Neuronal stem cell (in vitro differentiated cells): ENCODE results near the gene STRN. TPM values are rescaled to one million over a fixed set of nuclear protein-coding genes. Genes with fewer than 3 reads are reported as not detected.

Source experiments
- DNase-seq: peaks from one replicate; pipeline ENCODE4 v3.0.0-alpha.2; 2013; ENCODE audit warnings: low spot score
- H2AFZ ChIP-seq: one replicate; pipeline ENCODE4 v1.6.1; 2013; ENCODE audit warnings: mild to moderate bottlenecking, low read length, inconsistent platforms
- H2AK5ac ChIP-seq: 2 replicates; pipeline ENCODE4 v1.6.1; 2013; ENCODE audit warnings: low read depth, mild to moderate bottlenecking, inconsistent platforms, low read length, moderate library complexity, mixed read lengths
- H2BK120ac ChIP-seq: 2 replicates; pipeline ENCODE4 v1.6.1; 2013; ENCODE audit warnings: low read depth, mild to moderate bottlenecking, inconsistent platforms, low read length, moderate library complexity, mixed read lengths
- H2BK12ac ChIP-seq: one replicate; pipeline ENCODE4 v1.6.1; 2013; ENCODE audit warnings: low read length, inconsistent platforms
- H2BK15ac ChIP-seq: 2 replicates; pipeline ENCODE4 v1.6.1; 2013; ENCODE audit warnings: mild to moderate bottlenecking, low read length, inconsistent platforms, mixed read lengths
- H2BK5ac ChIP-seq: one replicate; pipeline ENCODE4 v1.6.1; 2013; ENCODE audit warnings: inconsistent platforms, mild to moderate bottlenecking, low read length, moderate library complexity
- H3K14ac ChIP-seq: one replicate; pipeline ENCODE4 v1.6.1; 2013; ENCODE audit warnings: low read length, inconsistent platforms
- H3K18ac ChIP-seq: 2 replicates; pipeline ENCODE4 v1.6.1; 2013; ENCODE audit warnings: low read length, inconsistent platforms
- H3K23ac ChIP-seq: 2 replicates; pipeline ENCODE4 v1.6.1; 2013; ENCODE audit warnings: low read depth, mild to moderate bottlenecking, mixed read lengths, low read length, inconsistent platforms; ENCODE audit not compliant: poor library complexity
- H3K27ac ChIP-seq: replicated peaks from 3 replicates; pipeline ENCODE4 v1.5.1; 2013; ENCODE audit warnings: low read length, inconsistent platforms
- H3K27me3 ChIP-seq, 3 experiments: 2 replicates each; pipeline ENCODE4 v1.6.1; 2013; ENCODE audit warnings: low read length in 3 of 3, mild to moderate bottlenecking in 2 of 3, inconsistent platforms in 1 of 3, low read depth in 1 of 3, mixed read lengths in 1 of 3, moderate library complexity in 1 of 3; ENCODE audit not compliant: control insufficient read depth in 3 of 3, insufficient read depth in 3 of 3
- H3K36me3 ChIP-seq, 2 donors: replicated peaks in 1 of 2; 2 replicates each; pipeline ENCODE4 v1.6.1; 2013; ENCODE audit warnings: low read length in 2 of 2; ENCODE audit not compliant: control insufficient read depth in 2 of 2, insufficient read depth in 2 of 2
- H3K4ac ChIP-seq: 2 replicates; pipeline ENCODE4 v1.6.1; 2013; ENCODE audit warnings: inconsistent platforms, mild to moderate bottlenecking, low read length, moderate library complexity
- H3K4me1 ChIP-seq, 2 donors: 1 replicate in 1 of 2; 2 replicates in 1 of 2; pipeline ENCODE4 v1.6.1; 2013; ENCODE audit warnings: low read length in 2 of 2, low read depth in 1 of 2; ENCODE audit not compliant: control insufficient read depth in 2 of 2, insufficient read depth in 1 of 2
- H3K4me2 ChIP-seq: one replicate; pipeline ENCODE4 v1.6.1; 2013; ENCODE audit warnings: mild to moderate bottlenecking, low read length, inconsistent platforms; ENCODE audit not compliant: insufficient read depth, poor library complexity, severe bottlenecking
- H3K4me3 ChIP-seq, 2 donors: 2 replicates each; pipeline ENCODE4 v1.5.1; 2013; ENCODE audit warnings: low read length in 2 of 2, mild to moderate bottlenecking in 2 of 2, inconsistent platforms in 1 of 2, moderate library complexity in 1 of 2
- H3K79me1 ChIP-seq: one replicate; pipeline ENCODE4 v1.6.1; 2013; ENCODE audit warnings: low read depth, mild to moderate bottlenecking, inconsistent platforms, low read length, moderate library complexity
- H3K9ac ChIP-seq: one replicate; pipeline ENCODE4 v1.6.1; 2013; ENCODE audit warnings: mild to moderate bottlenecking, low read depth, low read length, inconsistent platforms; ENCODE audit not compliant: poor library complexity
- H3K9me3 ChIP-seq, 2 donors: replicated peaks in 1 of 2; 2 replicates each; pipeline versions ENCODE3 to v1.6.1; 2013; ENCODE audit warnings: low read length in 2 of 2, mild to moderate bottlenecking in 2 of 2, inconsistent platforms in 1 of 2, low read depth in 1 of 2, mixed read lengths in 1 of 2, moderate library complexity in 1 of 2; ENCODE audit not compliant: control insufficient read depth in 2 of 2, insufficient read depth in 1 of 2
- H4K8ac ChIP-seq: one replicate; pipeline ENCODE4 v1.6.1; 2013; ENCODE audit warnings: low read depth, mild to moderate bottlenecking, inconsistent platforms, low read length, moderate library complexity
- H4K91ac ChIP-seq: one replicate; pipeline ENCODE4 v1.6.1; 2013; ENCODE audit warnings: low read length, low read depth, mild to moderate bottlenecking, inconsistent platforms; ENCODE audit not compliant: poor library complexity
- WGBS, 2 donors: extraction: QIAGEN DNeasy Blood & Tissue Kit; methylation state at CpG; one replicate each; pipeline ENCODE4 v1.1.7; 2013; ENCODE audit warnings: missing lambda C conversion rate in 2 of 2, mixed read lengths in 1 of 2; ENCODE audit not compliant: insufficient read length in 2 of 2, insufficient replicate concordance in 1 of 2; ENCODE audit errors: extremely low coverage in 2 of 2; 5-methylcytosine and 5-hydroxymethylcytosine counted together
- small RNA-seq: library from polyadenylated mRNA; stranded (forward); fragments of <200 nt; extraction: miRNeasy Mini kit (QIAGEN cat#:217004); gene quantifications from one replicate; pipeline ENCODE3, GENCODE V24; 2013; ENCODE audit not compliant: insufficient read depth

Gene STRN

DNA sequence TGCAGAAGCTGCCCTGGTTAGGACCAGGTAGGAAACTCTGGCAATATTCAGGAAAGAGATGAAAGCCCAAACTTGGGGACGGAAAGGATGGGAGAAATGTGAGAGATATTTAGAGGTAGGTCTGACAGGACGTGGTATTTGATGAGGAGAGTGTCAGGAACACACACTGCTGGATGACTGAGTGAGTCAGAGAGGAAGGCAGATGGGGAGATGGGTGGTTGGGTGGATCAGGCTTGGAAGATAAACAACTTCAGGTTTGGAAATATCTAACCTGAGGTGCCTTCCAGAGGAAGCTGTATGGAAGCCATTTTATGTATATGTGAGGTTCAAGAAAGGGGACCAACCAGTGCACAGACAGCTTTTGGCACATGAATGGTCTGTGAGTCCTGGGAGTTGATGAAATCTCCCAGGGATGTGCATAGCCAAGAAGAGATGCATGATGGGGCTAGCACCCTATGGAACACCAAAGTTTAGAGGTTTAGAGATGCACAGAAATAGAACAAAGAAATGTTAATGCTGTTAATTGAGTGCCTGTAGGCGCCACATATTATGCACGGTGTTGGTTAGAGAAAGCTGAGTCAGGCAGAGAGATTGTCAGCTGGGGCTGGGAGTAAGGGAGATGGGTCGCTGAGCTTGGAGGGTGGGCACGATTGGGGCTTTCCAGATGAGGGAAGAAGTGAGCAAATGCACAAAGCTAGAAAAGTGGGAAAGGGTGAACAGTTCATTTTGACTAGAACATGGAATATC lies 168.8 kb downstream of the STRN start:
- H3K27ac ChIP-seq, result no peak overlapping the region
- no peak overlapping the region for H3K14ac ChIP-seq
- no peak overlapping the region for H3K4me2 ChIP-seq
- no peak overlapping the region for H2BK15ac ChIP-seq
- no peaks in the 10 kb centered on the region for H3K4me1 ChIP-seq
- no peak overlapping the region for H2AK5ac ChIP-seq
- H3K79me1 ChIP-seq, result no peaks in the 10 kb centered on the region
- no peak overlapping the region for H2BK12ac ChIP-seq
- H3K18ac ChIP-seq, result no peak overlapping the region
- no peak overlapping the region for H4K8ac ChIP-seq
- WGBS, 2 donors, result no CpG with 5 or more reads among the region's 6 CpGs
- H2BK5ac ChIP-seq, result no peak overlapping the region
- H2BK120ac ChIP-seq, result no peak overlapping the region
- H2AFZ ChIP-seq, result no peak overlapping the region
- H3K9ac ChIP-seq, result no peak overlapping the region
- no peak overlapping the region for H3K4ac ChIP-seq
- H3K4me3 ChIP-seq, result no peak overlapping the region
- H3K9me3 ChIP-seq, result no peaks in the 10 kb centered on the region
- peaks cover 0 to 9% (median 0%) of the 10 kb centered on the region in 3 experiments for H3K27me3 ChIP-seq
- no peak for DNase-seq
- H4K91ac ChIP-seq, result no peak overlapping the region
- H3K36me3 ChIP-seq, result no peaks in the 10 kb centered on the region
- H3K23ac ChIP-seq, result no peak overlapping the region

Small RNAs within 50 kb of the gene (small RNA-seq; reads per million reads assigned to genes)
- not detected for gene RNU6-577P
